Mesodermal cell (in vitro differentiated cells): ENCODE measurements around the gene ANKRD55.
A peak's percentile ranks its signal among the peaks of the same experiment; 100 is the strongest.

Experiments
- H3K27ac ChIP-seq: 2 replicates; pipeline ENCODE4 v1.7.0; 2013; ENCODE audit warnings: mild to moderate bottlenecking, low read depth, low read length, moderate library complexity; ENCODE audit not compliant: severe bottlenecking
- H3K36me3 ChIP-seq: 2 replicates; pipeline ENCODE4 v1.7.1; 2013; ENCODE audit warnings: mild to moderate bottlenecking, low read length, moderate library complexity; ENCODE audit not compliant: control insufficient read depth, insufficient read depth
- H3K4me1 ChIP-seq: one replicate; pipeline ENCODE4 v1.7.1; 2013; ENCODE audit warnings: mild to moderate bottlenecking, low read length; ENCODE audit not compliant: insufficient read depth, control insufficient read depth, poor library complexity, severe bottlenecking
- H3K4me3 ChIP-seq: 2 replicates; pipeline ENCODE4 v1.7.0; 2013; ENCODE audit warnings: low read length, control low read depth, mild to moderate bottlenecking; ENCODE audit not compliant: insufficient read depth, poor library complexity, severe bottlenecking; ENCODE audit errors: extremely low read depth
- H3K9me3 ChIP-seq: 2 replicates; pipeline ENCODE4 v1.7.1; 2013; ENCODE audit warnings: mild to moderate bottlenecking, low read length, moderate library complexity; ENCODE audit not compliant: control insufficient read depth
- WGBS, 2 experiments: methylation state at CpG; one replicate each; pipeline ENCODE4 v1.1.5; 2013; ENCODE audit warnings: missing lambda C conversion rate in 2 of 2; ENCODE audit not compliant: insufficient coverage in 2 of 2; 5-methylcytosine and 5-hydroxymethylcytosine counted together

Gene ANKRD55

DNA sequence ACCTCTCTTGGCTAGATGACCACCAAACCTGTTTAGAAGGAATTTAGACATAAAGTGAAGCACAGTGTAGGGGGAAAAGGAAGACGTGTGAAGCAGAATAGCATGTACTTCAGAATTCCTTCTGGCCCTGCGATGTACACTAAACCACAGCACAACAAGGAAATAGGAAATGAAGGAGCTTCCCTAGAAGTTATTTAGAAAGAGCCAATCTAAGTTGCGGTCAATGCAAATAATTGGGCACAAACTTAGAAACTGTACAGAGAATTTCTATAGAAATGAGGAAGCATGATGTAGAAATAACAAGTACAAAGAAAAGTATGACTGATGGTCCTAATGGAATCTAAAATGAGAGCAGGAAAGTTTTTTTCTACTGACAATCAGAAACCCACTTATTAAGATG is 41.5 kb downstream of the ANKRD55 start:
- no peaks in the 10 kb centered on the region for H3K4me1 ChIP-seq
- peaks cover 6% of the 10 kb centered on the region for H3K9me3 ChIP-seq
- no peak overlapping the region for H3K27ac ChIP-seq
- 89 to 100% methylated on average over 1 of the region's 3 CpGs for WGBS, 2 experiments
- no peak overlapping the region for H3K4me3 ChIP-seq
- H3K36me3 ChIP-seq: no peaks in the 10 kb centered on the region

DNA sequence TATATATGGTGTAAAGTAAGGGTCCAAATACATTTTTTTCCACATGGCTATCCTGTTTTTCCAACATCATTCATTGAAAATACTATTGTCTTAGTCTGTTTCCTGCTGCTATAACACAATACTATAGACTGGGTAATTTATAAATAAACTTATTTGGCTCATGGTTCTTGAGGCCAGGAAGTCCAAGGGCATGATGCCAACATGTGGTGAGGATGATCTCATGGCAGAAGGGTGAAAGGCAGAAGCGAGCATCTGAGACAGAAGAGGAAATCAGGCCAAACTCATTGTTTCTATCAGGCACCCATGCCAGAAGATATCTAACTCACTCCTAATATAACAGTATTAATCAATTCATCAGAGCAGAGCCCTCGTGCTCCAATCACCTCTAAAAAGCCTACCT is 42.6 kb downstream of the ANKRD55 start:
- Histone ChIP-seq H3K4me3 (no peak overlapping the region), H3K36me3 (no peaks in the 10 kb centered on the region), H3K27ac (no peak overlapping the region), H3K9me3 (peaks cover 6% of the 10 kb centered on the region), H3K4me1 (no peaks in the 10 kb centered on the region)
- WGBS, 2 experiments: 81% methylated on average over 2 of the region's 2 CpGs; no CpG with 5 or more reads in 1 of the 2 experiments

DNA sequence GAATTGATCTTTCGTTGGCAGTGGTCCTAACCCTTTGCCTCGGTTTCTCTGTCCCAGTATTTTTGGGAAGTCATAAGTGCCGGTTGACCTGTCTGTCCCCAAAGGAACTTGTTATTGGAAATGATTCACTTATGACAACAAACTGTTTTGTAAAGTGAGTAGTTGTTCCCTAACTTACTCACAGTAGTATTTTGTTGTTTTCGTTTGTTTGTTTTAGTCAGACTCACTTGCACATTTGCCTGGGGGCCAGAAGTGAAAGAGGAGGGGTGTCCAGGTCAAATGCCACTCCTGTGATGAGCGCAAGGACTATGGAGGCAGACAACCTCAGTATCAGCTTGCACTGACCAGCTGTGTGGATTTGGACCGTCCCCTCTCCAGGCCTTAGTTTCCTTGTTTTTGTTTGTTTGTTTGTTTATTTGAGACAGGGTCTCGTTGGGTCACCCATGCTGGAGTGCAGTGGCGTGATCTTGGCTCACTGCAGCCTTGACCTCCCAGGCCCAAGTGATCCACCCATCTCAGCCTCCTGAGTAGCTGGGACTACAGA is 47.3 kb downstream of the ANKRD55 start:
- peaks cover 4% of the 10 kb centered on the region for H3K9me3 ChIP-seq
- H3K36me3 ChIP-seq: no peaks in the 10 kb centered on the region
- H3K27ac ChIP-seq: no peak overlapping the region
- WGBS, 2 experiments: 91 to 93% methylated on average over 5 to 6 of the region's 8 CpGs
- H3K4me3 ChIP-seq: no peak overlapping the region
- peaks cover 6% of the 10 kb centered on the region for H3K4me1 ChIP-seq

DNA sequence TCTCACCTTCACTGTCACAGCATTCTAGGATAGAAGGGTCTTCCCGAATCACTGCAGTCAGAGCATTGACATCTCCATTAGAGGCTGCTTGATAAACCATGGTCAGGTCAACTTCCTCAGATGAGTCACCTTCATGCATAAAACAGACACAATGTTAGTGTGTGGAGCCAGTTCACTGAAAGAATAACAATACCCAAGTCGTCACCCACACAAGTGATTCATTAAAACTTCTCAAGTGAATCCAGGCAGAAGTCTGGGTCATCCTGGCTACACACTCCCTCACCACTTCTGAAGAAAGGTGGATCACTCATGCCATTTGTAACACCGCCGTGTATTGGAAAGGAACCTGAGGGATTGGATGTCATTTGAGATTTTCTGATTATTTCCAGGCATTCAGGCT is 49.6 kb downstream of the ANKRD55 start:
- no peaks in the 10 kb centered on the region for H3K36me3 ChIP-seq
- peak overlapping the region; percentile 30 for H3K27ac ChIP-seq
- H3K4me1 ChIP-seq: peaks cover 6% of the 10 kb centered on the region
- no peaks in the 10 kb centered on the region for H3K9me3 ChIP-seq
- H3K4me3 ChIP-seq: no peak overlapping the region
- 40 to 71% methylated on average over 1 to 2 of the region's 4 CpGs for WGBS, 2 experiments

DNA sequence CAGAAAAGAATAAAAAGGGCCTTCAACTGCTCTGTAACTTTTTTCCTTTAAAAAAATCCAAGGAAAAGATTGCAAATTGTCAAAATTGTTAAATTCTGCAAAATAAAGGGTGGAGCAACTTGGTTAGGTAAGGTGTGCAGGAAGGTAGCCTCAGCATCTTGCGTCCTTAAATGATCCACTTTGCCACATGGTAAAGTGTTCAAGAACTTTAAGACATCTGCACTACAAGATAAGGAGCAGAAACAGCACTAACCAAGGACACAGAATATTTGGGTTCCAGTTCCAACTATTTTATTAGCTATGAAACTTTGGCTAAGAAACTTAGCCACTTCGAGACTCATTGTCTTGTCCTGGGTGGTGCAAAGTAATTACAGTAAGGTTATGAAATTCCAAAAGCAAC is 53.7 kb downstream of the ANKRD55 start:
- Histone ChIP-seq H3K4me3 (no peak overlapping the region), H3K27ac (no peak overlapping the region), H3K9me3 (no peaks in the 10 kb centered on the region), H3K4me1 (peaks cover 21% of the 10 kb centered on the region), H3K36me3 (no peaks in the 10 kb centered on the region)
- 100% methylated on average over 1 of the region's 2 CpGs; no CpG with 5 or more reads in 1 of the 2 experiments for WGBS, 2 experiments

DNA sequence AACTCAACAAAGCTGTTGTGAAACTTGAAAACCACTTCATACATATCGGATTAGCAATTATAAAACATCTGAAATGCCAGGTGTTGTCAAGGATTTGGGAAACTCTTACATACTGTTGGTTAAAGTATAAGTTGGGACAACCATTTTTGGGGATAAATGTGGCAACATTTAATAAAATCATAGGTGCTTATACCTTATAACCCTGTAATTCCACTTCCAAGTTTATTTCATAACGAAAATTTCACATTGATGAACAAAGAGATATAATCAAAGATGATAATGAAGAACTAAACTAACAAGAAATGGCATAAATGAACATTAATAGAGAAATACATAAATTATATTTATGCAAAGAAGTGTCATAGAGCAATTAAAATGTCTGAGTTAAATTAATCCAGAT is 54.3 kb downstream of the ANKRD55 start:
- no peak overlapping the region for H3K4me3 ChIP-seq
- no CpG with 5 or more reads among the region's 2 CpGs for WGBS, 2 experiments
- H3K9me3 ChIP-seq: no peaks in the 10 kb centered on the region
- no peaks in the 10 kb centered on the region for H3K36me3 ChIP-seq
- no peak overlapping the region for H3K27ac ChIP-seq
- peaks cover 19% of the 10 kb centered on the region for H3K4me1 ChIP-seq

DNA sequence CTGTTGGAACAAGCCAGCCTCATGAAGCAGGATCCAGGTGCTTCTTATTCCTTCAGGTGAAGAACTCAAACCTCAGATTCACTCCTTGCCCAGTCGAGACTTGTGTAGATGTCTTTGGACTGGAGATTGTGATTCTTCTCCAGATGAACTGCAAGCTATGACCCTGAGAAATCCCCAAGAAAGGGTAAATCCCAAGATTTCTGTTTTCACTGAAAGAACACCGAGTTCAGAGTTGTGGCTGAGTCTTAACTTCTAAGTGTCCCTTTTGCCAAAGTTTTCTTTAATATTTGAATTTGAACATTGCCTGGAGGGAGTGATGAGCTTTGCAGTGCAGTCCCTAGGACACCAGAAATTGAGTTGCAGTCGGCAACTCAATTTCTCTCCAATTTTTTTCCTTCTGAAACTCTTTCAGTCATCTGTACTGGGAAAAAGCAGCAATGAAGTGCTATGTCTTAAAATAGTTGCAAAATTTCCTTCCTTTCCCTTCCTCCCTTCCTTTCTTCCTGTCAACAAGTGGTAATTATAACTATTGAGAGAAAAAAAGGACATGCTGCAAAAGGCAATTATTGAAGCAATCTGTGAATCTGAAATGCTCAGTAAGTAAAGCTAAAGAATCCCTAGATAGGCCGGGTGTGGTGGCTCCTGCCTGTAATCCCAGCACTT is 56.1 kb downstream of the ANKRD55 start:
- no peak overlapping the region for H3K4me3 ChIP-seq
- no peaks in the 10 kb centered on the region for H3K9me3 ChIP-seq
- H3K4me1 ChIP-seq: peaks cover 17% of the 10 kb centered on the region
- H3K36me3 ChIP-seq: no peaks in the 10 kb centered on the region
- no peak overlapping the region for H3K27ac ChIP-seq
- 94 to 100% methylated on average over 2 of the region's 4 CpGs for WGBS, 2 experiments

DNA sequence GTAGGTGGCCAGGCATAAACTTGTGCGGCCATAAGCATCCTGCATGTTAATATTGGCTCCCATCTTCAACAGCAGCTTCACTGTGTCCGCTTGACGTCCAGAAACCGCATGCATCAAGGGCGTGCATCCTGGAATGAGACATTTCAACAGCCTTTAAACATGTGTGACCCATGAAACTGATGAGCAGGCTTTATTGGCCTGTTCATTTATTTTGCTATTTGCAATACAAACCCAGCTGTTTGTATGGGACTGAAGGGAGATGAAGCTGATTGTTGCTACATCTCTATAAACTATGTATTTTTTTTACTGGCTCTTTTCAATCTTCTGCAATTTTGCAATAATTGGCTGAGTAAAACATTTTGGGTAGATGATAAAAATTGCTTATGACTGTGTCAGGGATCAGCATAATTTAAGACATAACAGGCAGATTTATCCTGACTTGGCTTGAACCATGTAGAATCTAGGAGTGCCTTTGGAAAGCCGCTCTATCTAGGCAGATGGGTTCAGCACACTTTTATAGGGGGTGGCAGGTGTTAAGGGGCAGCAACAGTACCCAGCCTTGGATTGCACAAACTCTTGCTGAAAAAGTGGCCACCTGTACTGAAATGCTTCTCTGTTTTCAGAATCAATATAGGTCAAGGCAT is 56.9 kb downstream of the ANKRD55 start:
- H3K36me3 ChIP-seq: no peaks in the 10 kb centered on the region
- H3K9me3 ChIP-seq: no peaks in the 10 kb centered on the region
- peak overlapping the region; percentile 51 for H3K27ac ChIP-seq
- peaks cover 17% of the 10 kb centered on the region for H3K4me1 ChIP-seq
- no peak overlapping the region for H3K4me3 ChIP-seq
- 93 to 97% methylated on average over 6 of the region's 6 CpGs for WGBS, 2 experiments

DNA sequence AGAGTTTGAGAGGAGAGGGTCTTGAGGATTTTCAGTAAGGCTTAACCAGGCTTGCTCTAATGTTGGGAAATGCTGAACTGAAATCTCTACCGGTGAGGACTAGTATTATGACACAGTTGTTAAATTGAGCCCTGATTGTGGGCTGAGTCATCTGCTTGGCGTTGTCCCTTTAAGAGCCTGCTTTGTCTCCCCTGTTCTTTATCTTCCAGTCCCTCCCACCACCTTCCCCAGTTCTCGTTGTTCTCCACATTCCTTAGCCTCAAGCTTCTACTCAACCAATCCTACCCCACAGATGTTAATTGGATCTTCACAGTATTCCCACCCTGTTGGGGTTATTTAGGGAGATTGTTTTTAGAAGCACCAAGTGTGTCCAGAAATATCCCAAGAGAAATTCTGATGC is 57.6 kb downstream of the ANKRD55 start:
- no peaks in the 10 kb centered on the region for H3K36me3 ChIP-seq
- H3K4me3 ChIP-seq: no peak overlapping the region
- H3K9me3 ChIP-seq: no peaks in the 10 kb centered on the region
- peaks cover 17% of the 10 kb centered on the region for H3K4me1 ChIP-seq
- WGBS, 2 experiments: 23 to 29% methylated on average over 2 of the region's 3 CpGs
- peak overlapping the region; percentile 51 for H3K27ac ChIP-seq

DNA sequence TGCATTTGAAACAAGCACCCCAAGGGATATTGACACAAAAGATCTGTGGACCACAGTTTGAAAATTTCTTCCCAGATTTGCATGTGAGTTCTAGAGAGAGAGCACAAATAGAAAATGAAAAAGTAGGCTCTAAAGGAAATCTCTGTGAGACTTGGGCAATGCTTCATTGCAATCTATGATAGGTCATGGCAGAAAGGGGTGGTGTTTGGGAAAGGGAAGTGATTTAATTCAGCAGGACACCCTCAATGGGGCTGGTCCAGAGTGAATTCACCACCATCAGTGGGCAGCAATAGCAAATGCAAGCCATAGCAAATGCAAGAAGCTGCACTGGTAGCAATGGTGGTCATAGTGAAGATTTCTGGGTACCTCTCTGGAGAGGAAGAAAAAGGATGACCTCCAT is 58.1 kb downstream of the ANKRD55 start:
- no peak overlapping the region for H3K27ac ChIP-seq
- no peaks in the 10 kb centered on the region for H3K9me3 ChIP-seq
- H3K4me1 ChIP-seq: peaks cover 17% of the 10 kb centered on the region
- H3K36me3 ChIP-seq: no peaks in the 10 kb centered on the region
- no peak overlapping the region for H3K4me3 ChIP-seq

DNA sequence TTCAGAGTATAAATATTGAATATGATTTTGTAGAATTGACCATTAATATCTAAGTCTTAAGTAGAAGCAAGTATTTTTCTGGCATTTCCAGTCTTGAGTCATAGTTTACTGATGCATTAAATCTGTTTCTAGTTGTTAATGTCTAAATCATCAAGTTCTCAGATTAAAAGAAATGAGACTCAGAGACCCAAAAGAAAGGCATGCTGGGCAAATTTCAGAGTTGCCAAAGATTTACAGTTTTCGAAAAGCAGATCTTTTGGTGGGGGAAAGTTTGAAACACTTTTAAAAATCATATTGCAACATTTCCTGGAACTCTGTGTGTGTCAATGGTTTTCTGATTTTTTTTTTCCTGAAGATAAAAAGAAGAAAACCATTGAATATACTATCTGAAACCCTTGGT is 60.9 kb downstream of the ANKRD55 start:
- H3K4me1 ChIP-seq: peaks cover 29% of the 10 kb centered on the region
- H3K4me3 ChIP-seq: no peak overlapping the region
- no peak overlapping the region for H3K27ac ChIP-seq
- no peaks in the 10 kb centered on the region for H3K36me3 ChIP-seq
- WGBS, 2 experiments: no CpG with 5 or more reads among the region's 1 CpG
- H3K9me3 ChIP-seq: no peaks in the 10 kb centered on the region
